Brain microvascular endothelial cell (primary cell): ENCODE results near the gene POM121L2.

Experiments
- DNase-seq: peaks from one replicate; pipeline ENCODE4 v3.0.0-alpha.2; 2020
- H3K27ac ChIP-seq: fragments of 250-450 bp; sonication (Bioruptor Pico); 2 replicates; pipeline ENCODE4 v1.5.1; 2020; ENCODE audit warnings: mild to moderate bottlenecking, moderate library complexity
- H3K27me3 ChIP-seq: fragments of 250-450 bp; sonication (Bioruptor Pico); replicated peaks from 2 replicates; pipeline ENCODE4 v1.5.1; 2020; ENCODE audit warnings: mild to moderate bottlenecking
- H3K36me3 ChIP-seq: fragments of 250-450 bp; sonication (Bioruptor Pico); replicated peaks from 2 replicates; pipeline ENCODE4 v1.5.1; 2020; ENCODE audit warnings: mild to moderate bottlenecking
- H3K4me3 ChIP-seq: 2 replicates; pipeline ENCODE4 v1.5.1; 2011; ENCODE audit warnings: low read depth, mild to moderate bottlenecking, control low read depth, low read length, moderate library complexity
- CTCF ChIP-seq: IDR thresholded peaks from 2 replicates; pipeline ENCODE4 v1.5.1; 2011; ENCODE audit warnings: low read depth, mild to moderate bottlenecking, moderate library complexity, low read length, control low read depth, inconsistent platforms; ENCODE audit errors: missing control alignments
- in situ Hi-C: cut with HindIII; loops from 2 replicates; pipeline ENCODE4 v1.10.0; 2017; ENCODE audit warnings: low sequenced_read_pairs, low pct_ligation_motif_present

The POM121L2 gene

GRCh38 chr6:27297857-27298730 is 14.0 kb downstream of the POM121L2 start:
- in situ Hi-C loops = no loop called here
- Histone ChIP-seq H3K4me3 (peak overlapping the region; percentile 65), H3K27me3 (no peaks in the 10 kb centered on the region), H3K27ac (no peak overlapping the region), H3K36me3 (no peaks in the 10 kb centered on the region)
- no peak for TF ChIP-seq CTCF
- peak; percentile 74 for DNase-seq

GRCh38 chr6:27297484-27297856 is 14.6 kb downstream of the POM121L2 start:
- Histone ChIP-seq H3K4me3 (peak overlapping the region; percentile 65), H3K27me3 (no peaks in the 10 kb centered on the region), H3K27ac (no peak overlapping the region), H3K36me3 (no peaks in the 10 kb centered on the region)
- in situ Hi-C loops = no loop called here
- no peak for TF ChIP-seq CTCF
- DNase-seq = no peak

DNA sequence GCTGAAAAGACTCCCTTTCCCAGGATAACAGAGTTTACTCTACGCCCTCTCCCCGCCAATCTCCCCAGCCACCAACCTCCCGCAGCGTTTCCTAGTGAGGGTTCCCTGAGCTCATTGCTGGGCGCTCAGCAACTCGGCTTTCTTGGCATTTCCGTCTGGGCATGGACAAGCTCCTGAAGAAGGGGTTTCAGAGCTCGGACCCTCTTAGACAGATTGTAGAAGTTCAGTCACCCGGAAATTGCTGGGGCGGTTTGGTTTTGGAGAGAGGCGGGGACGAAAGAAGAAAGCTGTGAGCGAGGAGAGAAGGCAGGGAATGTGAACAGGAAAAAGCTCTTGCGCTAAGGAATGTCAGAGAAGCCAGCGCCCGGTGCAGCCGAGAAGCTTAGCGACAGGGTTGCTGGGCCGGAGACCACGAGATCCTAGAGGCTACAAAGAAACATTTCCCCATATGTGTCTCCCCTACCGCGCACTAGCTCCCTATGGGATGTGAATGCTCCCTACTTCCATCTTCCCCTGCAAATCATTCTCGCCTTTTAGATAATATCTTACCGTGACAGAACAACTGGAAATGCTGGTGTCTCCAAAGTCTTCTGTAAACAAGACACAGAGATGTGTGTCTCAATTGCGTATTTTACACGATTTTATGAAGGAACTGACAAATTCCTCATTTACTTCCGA is 15.8 kb downstream of the POM121L2 start:
- Histone ChIP-seq H3K36me3 (no peaks in the 10 kb centered on the region), H3K4me3 (peak overlapping the region; percentile 65), H3K27ac (no peak overlapping the region), H3K27me3 (no peaks in the 10 kb centered on the region)
- in situ Hi-C loops = no loop called here
- peak; percentile 58 for DNase-seq
- no peak for TF ChIP-seq CTCF

GRCh38 chr6:27295301-27296079 is 16.6 kb downstream of the POM121L2 start:
- DNase-seq = peak; percentile 91
- no peak overlapping the region for H3K27ac ChIP-seq
- in situ Hi-C loops = no loop called here
- TF ChIP-seq CTCF = no peak
- H3K4me3 ChIP-seq = peak overlapping the region; percentile 65
- H3K27me3 ChIP-seq = no peaks in the 10 kb centered on the region
- no peaks in the 10 kb centered on the region for H3K36me3 ChIP-seq

DNA sequence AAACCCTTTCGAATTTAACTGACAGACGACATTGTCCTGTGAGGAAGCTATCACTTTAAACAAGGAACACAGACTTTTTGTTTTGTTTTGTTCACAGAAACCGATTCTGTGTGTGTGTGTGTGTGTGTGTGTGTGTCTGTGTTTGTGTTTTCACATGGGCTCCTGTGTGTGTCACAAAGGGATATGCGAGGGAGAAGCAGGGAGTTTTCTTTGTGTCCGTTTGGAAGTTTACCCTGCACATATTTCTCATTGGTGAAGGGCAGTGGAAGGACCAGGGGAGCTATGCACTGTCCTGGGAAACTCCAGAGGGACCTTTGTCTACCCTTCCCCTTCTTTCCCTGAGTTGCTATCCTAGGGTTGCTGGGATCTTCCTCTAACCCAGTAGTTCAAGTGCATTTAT is 17.7 kb downstream of the POM121L2 start:
- no peak for DNase-seq
- Histone ChIP-seq H3K36me3 (no peaks in the 10 kb centered on the region), H3K27ac (no peak overlapping the region), H3K4me3 (peak overlapping the region; percentile 16), H3K27me3 (no peaks in the 10 kb centered on the region)
- in situ Hi-C loops = no loop called here
- TF ChIP-seq CTCF = no peak
